ENCODE results near the gene RMND1. TPM values are rescaled to one million over a fixed set of nuclear protein-coding genes. Genes with fewer than 3 reads are reported as not detected.

RMND1 gene
- total and polyA plus RNA-seq, 9 of the 15 experiments (the other 6 are each of a cell fraction or from before 2014, with no cell fraction given): 26.9 to 47.8 (median 36.2) TPM

DNA sequence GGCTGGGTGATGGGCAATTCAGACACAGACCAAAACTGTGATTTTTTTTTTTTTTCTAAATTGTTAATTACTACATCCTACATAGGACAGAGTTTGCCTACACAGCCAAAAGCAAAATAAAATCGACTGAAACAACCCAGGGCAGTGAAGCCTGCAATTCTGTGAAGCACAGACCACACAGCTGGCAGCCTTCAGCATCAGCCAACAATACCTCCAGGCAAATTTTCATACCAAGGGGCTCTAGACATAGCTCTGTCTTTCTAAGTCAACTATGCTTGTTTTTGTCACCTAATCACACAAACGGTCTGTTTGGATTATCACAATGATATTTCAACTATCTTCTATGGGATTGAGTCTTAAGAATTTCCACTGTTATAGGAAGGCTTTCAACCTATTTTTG lies 17.6 kb downstream of the RMND1 start:
- BruUV-seq (replicated peaks): no TSS peak
- DNase-seq (ENCODE audit: extremely low read depth in 1 of 4, low spot score in 3 of 4) (no peak), ATAC-seq (no peak), FAIRE-seq (no peak)
- no peak overlapping the region for H3K4me3 ChIP-seq
- no peaks in the 10 kb centered on the region; a peak in 1 of 5 replicates for H3K4me1 ChIP-seq (replicated peaks in 1 of 2; ENCODE audit: control insufficient read depth in 2 of 2, insufficient read depth in 2 of 2, low read length in 2 of 2)
- WGBS (ENCODE audit: insufficient coverage, low coverage, missing lambda C conversion rate): 39% methylated on average over 2 of the region's 2 CpGs
- intact Hi-C loops (cut with micrococcal nuclease): no loop called here
- no peaks in the 10 kb centered on the region for H3K9me3 ChIP-seq (replicated peaks; ENCODE audit: control insufficient read depth, insufficient read depth, low read depth, low read length)
- H4K20me1 ChIP-seq (replicated peaks; ENCODE audit: control insufficient read depth, insufficient read depth, low read length): no peaks in the 10 kb centered on the region
- peaks cover 64% of the 10 kb centered on the region for H3K36me3 ChIP-seq (ENCODE audit: control insufficient read depth, insufficient read depth, low read length)
- H2AFZ ChIP-seq (ENCODE audit: low read depth, low read length): no peak overlapping the region
- POLR2A ChIA-PET: interaction anchor here (0.6 to 1.3 kb wide), 5 partner anchors 8 to 985 kb away, joined by 3 read pairs; no protein-coding TSS in a partner anchor
- no peak overlapping the region for H3K4me2 ChIP-seq (ENCODE audit: insufficient read depth, low read length)
- no peak overlapping the region for H3K9ac ChIP-seq (ENCODE audit: insufficient read depth in 1 of 2, low read depth in 2 of 2, low read length in 2 of 2)
- no peak overlapping the region for H3K27ac ChIP-seq (ENCODE audit: extremely low read depth, low read depth, low read length)
- TF ChIP-seq RB1 (IDR thresholded peaks at IDR 0.05; ENCODE audit: low read depth) (no peak), TAL1 (IDR thresholded peaks at IDR 0.05) (no peak), FOXM1 (IDR thresholded peaks at IDR 0.05; ENCODE audit: low read depth) (no peak), FOXM1 (CRISPR knock-in tag; IDR thresholded peaks at IDR 0.05; ENCODE audit: low read depth) (no peak), NFIC (IDR thresholded peaks at IDR 0.05) (no peak), ZNF57 (CRISPR knock-in tag; IDR thresholded peaks at IDR 0.05) (no peak), ZNF445 (CRISPR knock-in tag; IDR thresholded peaks at IDR 0.05; ENCODE audit: low read depth) (no peak), RBM34 (IDR thresholded peaks at IDR 0.05; ENCODE audit: borderline replicate concordance, insufficient read depth, low read length) (no peak), ZNF444 (CRISPR knock-in tag; IDR thresholded peaks at IDR 0.05) (no peak), PRDM10 (IDR thresholded peaks at IDR 0.05; ENCODE audit: partially characterized antibody) (no peak), FOXK2 (conservative IDR thresholded peaks at IDR 0.05 in 1 of 2, IDR thresholded peaks at IDR 0.05 in 1 of 2; ENCODE audit: low read depth in 2 of 2) (no peak), NELFE (IDR thresholded peaks at IDR 0.05; ENCODE audit: insufficient read depth, insufficient read length) (no peak), ZNF12 (CRISPR knock-in tag; IDR thresholded peaks at IDR 0.05) (no peak)
- TF ChIP-seq, protein P1, sequence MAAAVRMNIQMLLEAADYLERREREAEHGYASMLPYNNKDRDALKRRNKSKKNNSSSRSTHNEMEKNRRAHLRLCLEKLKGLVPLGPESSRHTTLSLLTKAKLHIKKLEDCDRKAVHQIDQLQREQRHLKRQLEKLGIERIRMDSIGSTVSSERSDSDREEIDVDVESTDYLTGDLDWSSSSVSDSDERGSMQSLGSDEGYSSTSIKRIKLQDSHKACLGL (CRISPR knock-in tag; IDR thresholded peaks at IDR 0.05; ENCODE audit: borderline replicate concordance, poor library complexity, severe bottlenecking): no peak
- peaks cover 26% of the 10 kb centered on the region; the same call in 2 of the 3 replicates for H3K79me2 ChIP-seq (ENCODE audit: control insufficient read depth, insufficient read depth, low read length)
- no peaks in the 10 kb centered on the region for H3K27me3 ChIP-seq (ENCODE audit: control insufficient read depth in 2 of 2, insufficient read depth in 2 of 2, low read length in 2 of 2)
- in situ Hi-C loops (cut with MboI): no loop called here
- CTCF ChIA-PET (ENCODE audit: low intra/inter-chr PET ratio): no interaction called here
- H3K9me1 ChIP-seq (ENCODE audit: control insufficient read depth, insufficient read depth, low read length): no peaks in the 10 kb centered on the region

All from K562 (cell line).